HEK293 (cell line): ENCODE measurements around the gene PNKD.

ENCODE experiments used
- CTCF ChIA-PET: fragments of 350-600 bp; formaldehyde crosslinking; extraction: SDS; loops from one replicate; lab custom pipeline; 2021; ENCODE audit warnings: antibody characterized with exemption; lab: Yijun Ruan, JAX
- POLR2A ChIA-PET: fragments of 300-600 bp; formaldehyde crosslinking; extraction: SDS; loops from one replicate; lab custom pipeline; 2020; ENCODE audit warnings: antibody characterized with exemption, inconsistent platforms; lab: Yijun Ruan, JAX
- H3K27ac ChIP-seq: fragments of 200-500 bp; sonication (Bioruptor generic); 2 replicates; pipeline ENCODE4 v1.5.1; 2014; ENCODE audit warnings: low read depth, low read length, control low read depth, inconsistent platforms; ENCODE audit errors: extremely low read depth
- H3K36me3 ChIP-seq, 2 experiments: fragments of 200-500 bp in 1 of 2; sonication (Bioruptor generic) in 1 of 2; 1 replicate in 1 of 2; 2 replicates in 1 of 2; pipeline ENCODE4 v1.5.1; 2014 to 2017; ENCODE audit warnings: inconsistent platforms in 2 of 2, low read length in 2 of 2; ENCODE audit not compliant: control insufficient read depth in 2 of 2, insufficient read depth in 1 of 2
- H3K4me1 ChIP-seq: fragments of 200-500 bp; sonication (Bioruptor generic); 2 replicates; pipeline ENCODE4 v1.5.1; 2014; ENCODE audit warnings: mild to moderate bottlenecking, low read length, inconsistent platforms; ENCODE audit not compliant: control insufficient read depth, insufficient read depth
- H3K4me3 ChIP-seq: 2 replicates; pipeline ENCODE4 v1.5.1; 2011; ENCODE audit warnings: low read depth, mild to moderate bottlenecking, control low read depth, low read length, moderate library complexity
- H3K9me3 ChIP-seq: fragments of 200-500 bp; sonication (Bioruptor generic); 2 replicates; pipeline ENCODE4 v1.5.1; 2014; ENCODE audit warnings: low read depth, low read length, inconsistent platforms; ENCODE audit not compliant: control insufficient read depth, insufficient read depth
- OSR2 ChIP-seq: fragments of 450-650 bp; formaldehyde crosslinking; IDR thresholded peaks from 2 replicates; pipeline ENCODE4 v1.5.1; 2016; ENCODE audit warnings: missing biosample characterization, missing genetic modification characterization
- SCRT1 ChIP-seq: fragments of 450-650 bp; formaldehyde crosslinking; IDR thresholded peaks from 2 replicates; pipeline ENCODE4 v1.5.1; 2016; ENCODE audit warnings: missing biosample characterization, missing genetic modification characterization, borderline replicate concordance
- SCRT2 ChIP-seq: fragments of 450-650 bp; formaldehyde crosslinking; IDR thresholded peaks from 2 replicates; pipeline ENCODE4 v1.5.1; 2016; ENCODE audit warnings: missing biosample characterization, missing genetic modification characterization
- ZBTB21 ChIP-seq: fragments of 450-650 bp; formaldehyde crosslinking; IDR thresholded peaks from 2 replicates; pipeline ENCODE4 v1.5.1; 2017; ENCODE audit warnings: missing biosample characterization, missing genetic modification characterization
- ZFP3 ChIP-seq: fragments of 450-650 bp; formaldehyde crosslinking; IDR thresholded peaks from 2 replicates; pipeline ENCODE4 v1.5.1; 2016; ENCODE audit warnings: low read depth, missing biosample characterization, missing genetic modification characterization
- ZNF175 ChIP-seq: fragments of 450-650 bp; formaldehyde crosslinking; IDR thresholded peaks from 2 replicates; pipeline ENCODE4 v1.5.1; 2016; ENCODE audit warnings: missing biosample characterization, missing genetic modification characterization
- ZNF19 ChIP-seq: fragments of 450-650 bp; formaldehyde crosslinking; IDR thresholded peaks from 2 replicates; pipeline ENCODE4; 2016; ENCODE audit warnings: missing biosample characterization, missing genetic modification characterization, low read depth
- ZNF214 ChIP-seq: fragments of 450-650 bp; formaldehyde crosslinking; IDR thresholded peaks from 2 replicates; pipeline ENCODE4 v1.5.1; 2017; ENCODE audit warnings: missing biosample characterization, mild to moderate bottlenecking, missing genetic modification characterization, borderline replicate concordance
- ZNF239 ChIP-seq: fragments of 450-650 bp; formaldehyde crosslinking; IDR thresholded peaks from 2 replicates; pipeline ENCODE4 v1.5.1; 2016; ENCODE audit warnings: missing biosample characterization, missing genetic modification characterization
- ZNF48 ChIP-seq: fragments of 450-650 bp; formaldehyde crosslinking; IDR thresholded peaks from 2 replicates; pipeline ENCODE4 v1.5.1; 2016; ENCODE audit warnings: missing biosample characterization, missing genetic modification characterization
- ZNF529 ChIP-seq: fragments of 450-650 bp; formaldehyde crosslinking; IDR thresholded peaks from 2 replicates; pipeline ENCODE4 v1.5.1; 2017; ENCODE audit warnings: missing genetic modification characterization, missing biosample characterization; ENCODE audit not compliant: insufficient replicate concordance
- ZNF610 ChIP-seq: fragments of 450-650 bp; formaldehyde crosslinking; IDR thresholded peaks from 2 replicates; pipeline ENCODE4 v1.5.1; 2016; ENCODE audit warnings: missing biosample characterization, missing genetic modification characterization, borderline replicate concordance
- ZNF76 ChIP-seq: fragments of 450-650 bp; formaldehyde crosslinking; IDR thresholded peaks from 2 replicates; pipeline ENCODE4; 2016; ENCODE audit warnings: low read depth, missing biosample characterization, missing genetic modification characterization, borderline replicate concordance
- TF ChIP-seq, protein P1 (sequence below): fragments of 450-650 bp; formaldehyde crosslinking; IDR thresholded peaks from 2 replicates; pipeline ENCODE4 v1.5.1; 2016; ENCODE audit warnings: missing biosample characterization, missing genetic modification characterization
- TF ChIP-seq, protein P2 (sequence below): fragments of 450-650 bp; formaldehyde crosslinking; IDR thresholded peaks from 2 replicates; pipeline ENCODE4 v1.5.1; 2016; ENCODE audit warnings: missing biosample characterization, missing genetic modification characterization
- TF ChIP-seq, protein P3 (sequence below): fragments of 450-650 bp; formaldehyde crosslinking; IDR thresholded peaks from 2 replicates; pipeline ENCODE4 v1.5.1; 2016; ENCODE audit warnings: missing biosample characterization, missing genetic modification characterization
- TF ChIP-seq, protein P4 (sequence below): fragments of 450-650 bp; formaldehyde crosslinking; IDR thresholded peaks from 2 replicates; pipeline ENCODE4 v1.5.1; 2016; ENCODE audit warnings: missing biosample characterization, missing genetic modification characterization, low read depth
- TF ChIP-seq, protein P5 (sequence below): fragments of 450-650 bp; formaldehyde crosslinking; IDR thresholded peaks from 2 replicates; pipeline ENCODE4 v1.5.1; 2016; ENCODE audit warnings: missing biosample characterization, missing genetic modification characterization, borderline replicate concordance

Gene PNKD

DNA sequence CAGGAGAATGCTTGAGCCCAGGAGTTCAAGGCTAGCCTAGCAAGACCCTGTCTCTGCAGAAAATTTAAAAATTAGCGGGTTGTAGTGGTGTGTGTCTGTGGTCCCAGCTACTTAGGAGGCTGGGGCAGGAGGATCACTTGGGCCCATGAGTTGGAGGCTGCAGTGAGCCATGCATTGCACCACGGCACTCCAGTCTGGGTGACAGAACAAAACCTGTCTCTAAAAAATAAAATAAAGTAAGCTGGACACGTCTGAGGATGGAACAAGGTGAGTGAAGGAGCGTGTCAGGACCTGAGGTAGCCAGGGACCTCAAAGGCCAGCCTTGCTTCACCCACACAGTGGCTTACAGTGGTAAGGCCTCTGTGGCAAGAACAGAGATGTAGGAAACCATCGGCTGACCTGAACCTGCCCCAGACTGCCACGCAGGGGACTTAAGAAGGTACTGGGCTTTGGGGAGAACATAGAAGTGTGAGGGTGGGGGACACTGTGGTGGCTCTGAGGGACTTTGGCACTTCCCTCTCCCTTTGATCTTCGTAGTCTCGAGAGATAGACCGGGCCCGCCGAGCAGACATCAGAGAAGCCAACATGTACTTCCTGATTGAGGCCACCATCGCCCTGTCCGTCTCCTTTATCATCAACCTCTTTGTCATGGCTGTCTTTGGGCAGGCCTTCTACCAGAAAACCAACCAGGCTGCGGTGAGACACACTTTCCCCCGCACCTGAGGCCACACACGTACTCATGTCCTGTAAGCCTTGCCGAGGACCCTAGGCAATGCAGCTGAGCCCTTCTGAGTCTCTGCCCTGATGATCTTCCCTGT is 119.2 kb downstream of the PNKD start (continued):
- TF ChIP-seq, protein P1, sequence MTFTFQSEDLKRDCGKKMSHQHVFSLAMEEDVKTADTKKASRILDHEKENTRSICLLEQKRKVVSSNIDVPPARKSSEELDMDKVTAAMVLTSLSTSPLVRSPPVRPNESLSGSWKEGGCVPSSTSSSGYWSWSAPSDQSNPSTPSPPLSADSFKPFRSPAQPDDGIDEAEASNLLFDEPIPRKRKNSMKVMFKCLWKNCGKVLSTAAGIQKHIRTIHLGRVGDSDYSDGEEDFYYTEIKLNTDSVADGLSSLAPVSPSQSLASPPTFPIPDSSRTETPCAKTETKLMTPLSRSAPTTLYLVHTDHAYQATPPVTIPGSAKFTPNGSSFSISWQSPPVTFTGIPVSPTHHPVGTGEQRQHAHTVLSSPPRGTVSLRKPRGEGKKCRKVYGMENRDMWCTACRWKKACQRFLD, result no peak
- TF ChIP-seq ZNF529 (tag by site-specific recombination), result no peak
- no peak for TF ChIP-seq ZBTB21 (tag by site-specific recombination)

DNA sequence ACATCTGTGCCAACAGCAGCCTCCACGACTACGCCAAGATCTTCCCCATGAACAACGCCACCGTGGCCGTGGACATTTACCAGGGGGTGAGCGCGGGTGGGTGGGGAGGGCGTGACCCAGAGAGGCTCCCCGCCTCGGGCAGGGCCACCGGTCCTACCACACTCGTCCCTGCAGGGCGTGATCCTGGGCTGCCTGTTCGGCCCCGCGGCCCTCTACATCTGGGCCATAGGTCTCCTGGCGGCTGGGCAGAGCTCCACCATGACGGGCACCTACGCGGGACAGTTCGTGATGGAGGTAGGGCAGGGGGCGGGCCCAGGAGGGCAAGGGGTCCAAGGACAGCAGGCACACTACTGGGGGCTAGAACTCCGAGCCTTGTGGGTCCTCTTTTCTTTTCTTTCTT is 120.9 kb downstream of the PNKD start:
- CTCF ChIA-PET, result no interaction called here
- Histone ChIP-seq H3K36me3 (no peaks in the 10 kb centered on the region), H3K4me3 (no peak overlapping the region), H3K9me3 (no peaks in the 10 kb centered on the region), H3K4me1 (0 out of 2 replicates have a peak, but pooled peaks cover 4% of the 10 kb centered on the region), H3K27ac (no peak overlapping the region)
- no peak for TF ChIP-seq ZNF19
- TF ChIP-seq ZNF175 (tag by site-specific recombination), result no peak
- TF ChIP-seq, protein P2, sequence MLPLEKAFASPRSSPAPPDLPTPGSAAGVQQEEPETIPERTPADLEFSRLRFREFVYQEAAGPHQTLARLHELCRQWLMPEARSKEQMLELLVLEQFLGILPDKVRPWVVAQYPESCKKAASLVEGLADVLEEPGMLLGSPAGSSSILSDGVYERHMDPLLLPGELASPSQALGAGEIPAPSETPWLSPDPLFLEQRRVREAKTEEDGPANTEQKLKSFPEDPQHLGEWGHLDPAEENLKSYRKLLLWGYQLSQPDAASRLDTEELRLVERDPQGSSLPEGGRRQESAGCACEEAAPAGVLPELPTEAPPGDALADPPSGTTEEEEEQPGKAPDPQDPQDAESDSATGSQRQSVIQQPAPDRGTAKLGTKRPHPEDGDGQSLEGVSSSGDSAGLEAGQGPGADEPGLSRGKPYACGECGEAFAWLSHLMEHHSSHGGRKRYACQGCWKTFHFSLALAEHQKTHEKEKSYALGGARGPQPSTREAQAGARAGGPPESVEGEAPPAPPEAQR, result no peak
- TF ChIP-seq ZNF214 (tag by site-specific recombination), result no peak
- no peak for TF ChIP-seq ZBTB21 (tag by site-specific recombination)
- TF ChIP-seq SCRT1 (tag by site-specific recombination), result no peak
- TF ChIP-seq, protein P3, sequence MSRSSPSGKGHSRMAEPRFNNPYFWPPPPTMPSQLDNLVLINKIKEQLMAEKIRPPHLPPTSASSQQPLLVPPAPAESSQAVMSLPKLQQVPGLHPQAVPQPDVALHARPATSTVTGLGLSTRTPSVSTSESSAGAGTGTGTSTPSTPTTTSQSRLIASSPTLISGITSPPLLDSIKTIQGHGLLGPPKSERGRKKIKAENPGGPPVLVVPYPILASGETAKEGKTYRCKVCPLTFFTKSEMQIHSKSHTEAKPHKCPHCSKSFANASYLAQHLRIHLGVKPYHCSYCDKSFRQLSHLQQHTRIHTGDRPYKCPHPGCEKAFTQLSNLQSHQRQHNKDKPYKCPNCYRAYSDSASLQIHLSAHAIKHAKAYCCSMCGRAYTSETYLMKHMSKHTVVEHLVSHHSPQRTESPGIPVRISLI (tag by site-specific recombination), result no peak
- TF ChIP-seq ZNF48 (tag by site-specific recombination), result no peak
- no peak for TF ChIP-seq SCRT2
- POLR2A ChIA-PET, result interaction anchor here (0.6 kb wide), 1 partner anchor 317 kb away, joined by 6 read pairs; no protein-coding TSS in a partner anchor

DNA sequence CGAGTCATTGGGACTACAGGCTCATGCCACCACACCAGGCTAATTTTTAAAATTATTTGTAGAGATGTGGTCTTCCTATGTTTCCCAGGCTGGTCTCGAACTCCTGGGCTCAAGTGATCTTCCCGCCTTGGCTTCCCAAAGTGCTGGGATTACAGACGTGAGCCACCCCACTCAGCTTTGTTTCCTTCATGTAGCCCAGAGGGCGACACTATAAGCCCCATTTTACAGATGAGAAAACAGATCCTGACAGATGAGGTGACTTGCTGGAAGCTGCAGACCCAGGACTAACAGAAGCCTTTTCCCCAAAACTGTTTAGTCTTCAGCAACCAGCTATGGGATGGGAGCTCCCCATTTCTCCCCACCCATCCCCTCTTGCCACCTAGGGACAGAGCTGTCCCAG is 122.1 kb downstream of the PNKD start:
- ChIA-PET POLR2A (interaction anchor here (0.9 kb wide), 1 partner anchor 123 kb away, joined by 3 read pairs; the partner anchor contains the start of genes AAMP and PNKD), CTCF (no interaction called here)
- Histone ChIP-seq H3K36me3 (no peaks in the 10 kb centered on the region), H3K27ac (no peak overlapping the region), H3K4me1 (peaks cover 12% of the 10 kb centered on the region), H3K9me3 (no peaks in the 10 kb centered on the region), H3K4me3 (no peak overlapping the region)
- TF ChIP-seq ZNF76 (no peak), ZFP3 (tag by site-specific recombination) (no peak), ZNF610 (tag by site-specific recombination) (no peak), OSR2 (tag by site-specific recombination) (no peak), ZNF239 (tag by site-specific recombination) (no peak)
- TF ChIP-seq, protein P4, sequence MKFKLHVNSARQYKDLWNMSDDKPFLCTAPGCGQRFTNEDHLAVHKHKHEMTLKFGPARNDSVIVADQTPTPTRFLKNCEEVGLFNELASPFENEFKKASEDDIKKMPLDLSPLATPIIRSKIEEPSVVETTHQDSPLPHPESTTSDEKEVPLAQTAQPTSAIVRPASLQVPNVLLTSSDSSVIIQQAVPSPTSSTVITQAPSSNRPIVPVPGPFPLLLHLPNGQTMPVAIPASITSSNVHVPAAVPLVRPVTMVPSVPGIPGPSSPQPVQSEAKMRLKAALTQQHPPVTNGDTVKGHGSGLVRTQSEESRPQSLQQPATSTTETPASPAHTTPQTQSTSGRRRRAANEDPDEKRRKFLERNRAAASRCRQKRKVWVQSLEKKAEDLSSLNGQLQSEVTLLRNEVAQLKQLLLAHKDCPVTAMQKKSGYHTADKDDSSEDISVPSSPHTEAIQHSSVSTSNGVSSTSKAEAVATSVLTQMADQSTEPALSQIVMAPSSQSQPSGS, result no peak
- TF ChIP-seq, protein P2, result no peak
- TF ChIP-seq, protein P5, sequence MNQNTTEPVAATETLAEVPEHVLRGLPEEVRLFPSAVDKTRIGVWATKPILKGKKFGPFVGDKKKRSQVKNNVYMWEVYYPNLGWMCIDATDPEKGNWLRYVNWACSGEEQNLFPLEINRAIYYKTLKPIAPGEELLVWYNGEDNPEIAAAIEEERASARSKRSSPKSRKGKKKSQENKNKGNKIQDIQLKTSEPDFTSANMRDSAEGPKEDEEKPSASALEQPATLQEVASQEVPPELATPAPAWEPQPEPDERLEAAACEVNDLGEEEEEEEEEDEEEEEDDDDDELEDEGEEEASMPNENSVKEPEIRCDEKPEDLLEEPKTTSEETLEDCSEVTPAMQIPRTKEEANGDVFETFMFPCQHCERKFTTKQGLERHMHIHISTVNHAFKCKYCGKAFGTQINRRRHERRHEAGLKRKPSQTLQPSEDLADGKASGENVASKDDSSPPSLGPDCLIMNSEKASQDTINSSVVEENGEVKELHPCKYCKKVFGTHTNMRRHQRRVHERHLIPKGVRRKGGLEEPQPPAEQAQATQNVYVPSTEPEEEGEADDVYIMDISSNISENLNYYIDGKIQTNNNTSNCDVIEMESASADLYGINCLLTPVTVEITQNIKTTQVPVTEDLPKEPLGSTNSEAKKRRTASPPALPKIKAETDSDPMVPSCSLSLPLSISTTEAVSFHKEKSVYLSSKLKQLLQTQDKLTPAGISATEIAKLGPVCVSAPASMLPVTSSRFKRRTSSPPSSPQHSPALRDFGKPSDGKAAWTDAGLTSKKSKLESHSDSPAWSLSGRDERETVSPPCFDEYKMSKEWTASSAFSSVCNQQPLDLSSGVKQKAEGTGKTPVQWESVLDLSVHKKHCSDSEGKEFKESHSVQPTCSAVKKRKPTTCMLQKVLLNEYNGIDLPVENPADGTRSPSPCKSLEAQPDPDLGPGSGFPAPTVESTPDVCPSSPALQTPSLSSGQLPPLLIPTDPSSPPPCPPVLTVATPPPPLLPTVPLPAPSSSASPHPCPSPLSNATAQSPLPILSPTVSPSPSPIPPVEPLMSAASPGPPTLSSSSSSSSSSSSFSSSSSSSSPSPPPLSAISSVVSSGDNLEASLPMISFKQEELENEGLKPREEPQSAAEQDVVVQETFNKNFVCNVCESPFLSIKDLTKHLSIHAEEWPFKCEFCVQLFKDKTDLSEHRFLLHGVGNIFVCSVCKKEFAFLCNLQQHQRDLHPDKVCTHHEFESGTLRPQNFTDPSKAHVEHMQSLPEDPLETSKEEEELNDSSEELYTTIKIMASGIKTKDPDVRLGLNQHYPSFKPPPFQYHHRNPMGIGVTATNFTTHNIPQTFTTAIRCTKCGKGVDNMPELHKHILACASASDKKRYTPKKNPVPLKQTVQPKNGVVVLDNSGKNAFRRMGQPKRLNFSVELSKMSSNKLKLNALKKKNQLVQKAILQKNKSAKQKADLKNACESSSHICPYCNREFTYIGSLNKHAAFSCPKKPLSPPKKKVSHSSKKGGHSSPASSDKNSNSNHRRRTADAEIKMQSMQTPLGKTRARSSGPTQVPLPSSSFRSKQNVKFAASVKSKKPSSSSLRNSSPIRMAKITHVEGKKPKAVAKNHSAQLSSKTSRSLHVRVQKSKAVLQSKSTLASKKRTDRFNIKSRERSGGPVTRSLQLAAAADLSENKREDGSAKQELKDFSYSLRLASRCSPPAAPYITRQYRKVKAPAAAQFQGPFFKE, result no peak
